Natural killer cell (primary cell): ENCODE measurements around the gene OR51T1. TPM values are rescaled to one million over a fixed set of nuclear protein-coding genes. Genes with fewer than 3 reads are reported as not detected.

ENCODE experiments used
- ATAC-seq, 3 donors: fragments of 150-1000 bp in 2 of 3; fragments of 200-7000 bp in 1 of 3; cut with Tn5 transposase; 1 replicate in 1 of 3; 2 replicates in 2 of 3; pipeline ENCODE4 v1.10.0; 2021; ENCODE audit warnings: mild to moderate bottlenecking in 2 of 3, moderate library complexity in 2 of 3
- DNase-seq, 2 donors: peaks; one replicate each; pipeline versions ENCODE4 v3.0.0 to v3.0.0-alpha.2; 2013 to 2021; ENCODE audit warnings: mixed read lengths in 1 of 2
- H3K27ac ChIP-seq: one replicate; pipeline ENCODE4 v1.5.1; 2013; ENCODE audit warnings: mild to moderate bottlenecking, low read length
- H3K27me3 ChIP-seq: one replicate; pipeline ENCODE4 v1.6.1; 2013; ENCODE audit warnings: low read length; ENCODE audit not compliant: control insufficient read depth, insufficient read depth
- H3K36me3 ChIP-seq: one replicate; pipeline ENCODE4 v1.6.1; 2013; ENCODE audit warnings: low read length; ENCODE audit not compliant: control insufficient read depth, insufficient read depth
- H3K4me1 ChIP-seq: one replicate; pipeline ENCODE4 v1.6.1; 2013; ENCODE audit warnings: low read length; ENCODE audit not compliant: control insufficient read depth, insufficient read depth
- H3K4me3 ChIP-seq: one replicate; pipeline ENCODE4 v1.5.1; 2013; ENCODE audit warnings: low read length
- H3K9me3 ChIP-seq: one replicate; pipeline ENCODE4 v1.6.1; 2013; ENCODE audit warnings: low read length; ENCODE audit not compliant: control insufficient read depth, insufficient read depth
- H3K27ac Mint-ChIP-seq, 2 donors: one replicate each; pipeline ENCODE4 v1.8.0; 2022; ENCODE audit warnings: mild to moderate bottlenecking in 2 of 2, mixed read lengths in 2 of 2, moderate library complexity in 1 of 2
- H3K27me3 Mint-ChIP-seq, 2 donors: one replicate each; pipeline ENCODE4 v1.8.0; 2022; ENCODE audit warnings: low read depth in 2 of 2, mixed read lengths in 2 of 2
- H3K36me3 Mint-ChIP-seq: one replicate; pipeline ENCODE4 v1.8.0; 2022; ENCODE audit warnings: mixed read lengths
- H3K4me1 Mint-ChIP-seq, 2 donors: one replicate each; pipeline ENCODE4 v1.8.0; 2022; ENCODE audit warnings: mixed read lengths in 2 of 2
- H3K4me3 Mint-ChIP-seq: one replicate; pipeline ENCODE4 v1.8.0; 2022; ENCODE audit warnings: mild to moderate bottlenecking, moderate library complexity, mixed read lengths
- H3K9me3 Mint-ChIP-seq, 2 donors: one replicate each; pipeline ENCODE4 v1.8.0; 2022; ENCODE audit warnings: mixed read lengths in 2 of 2
- CTCF ChIP-seq: fragments of 200-600 bp; IDR thresholded peaks from one replicate; pipeline ENCODE4 v1.8.0; 2022; ENCODE audit warnings: antibody characterized with exemption
- WGBS: methylation state at CpG from one replicate; pipeline ENCODE4 v1.1.7; 2013; ENCODE audit warnings: missing lambda C conversion rate; ENCODE audit not compliant: insufficient coverage; 5-methylcytosine and 5-hydroxymethylcytosine counted together
- intact Hi-C: fragments of 100-400 bp; cut with micrococcal nuclease; formaldehyde crosslinking; loops from one replicate; pipeline ENCODE4 v1.14.2; 2022
- total RNA-seq, 4 donors: library from RNA; stranded (reverse); fragments of 120-200 nt in 1 of 4; gene quantifications; one replicate each; pipeline versions ENCODE4 v1.2.3 to v1.2.4, GENCODE V29; 2013 to 2022

Gene OR51T1
- total RNA-seq, 3 donors from 2014 or later (not counting 1 experiment from before 2014, with no cell fraction given), result not detected

- H3K9me3 Mint-ChIP-seq, result no peaks in the 10 kb centered on the region
- intact Hi-C loops, result no loop called here
- no peaks in the 10 kb centered on the region for H3K36me3 Mint-ChIP-seq
- H3K4me3 Mint-ChIP-seq, result no peak within 1 kb of the TSS
- H3K4me1 Mint-ChIP-seq, result no peaks in the 10 kb centered on the region
- H3K27ac Mint-ChIP-seq, result no peak within 1 kb of the TSS
- no peak within 1 kb of the TSS for H3K4me3 ChIP-seq
- no peaks in the 10 kb centered on the region for H3K27me3 Mint-ChIP-seq
- DNase-seq (no peak), ATAC-seq (no peak)
- no peaks in the 10 kb centered on the region for H3K36me3 ChIP-seq
- TF ChIP-seq CTCF, result no peak
- H3K27ac ChIP-seq, result no peak within 1 kb of the TSS
- no peaks in the 10 kb centered on the region for H3K27me3 ChIP-seq
- H3K9me3 ChIP-seq, result no peaks in the 10 kb centered on the region
- no peaks in the 10 kb centered on the region for H3K4me1 ChIP-seq
Measured at GRCh38 chr11:4903484-4903883, 21.8 kb downstream of the OR51T1 start, which contains the start of gene OR51A7. TSS of gene OR51A7 (plus strand) at chr11:4903783. CDS start at chr11:4907370, 3,587 bp downstream.

- Mint-ChIP-seq H3K36me3 (no peaks in the 10 kb centered on the region), H3K27me3 (no peaks in the 10 kb centered on the region), H3K4me3 (no peak overlapping the region), H3K27ac (no peak overlapping the region), H3K4me1 (no peaks in the 10 kb centered on the region), H3K9me3 (peaks cover 0 to 1% of the 10 kb centered on the region in 2 donors)
- TF ChIP-seq CTCF, result no peak
- Histone ChIP-seq H3K4me3 (no peak overlapping the region), H3K9me3 (peaks cover 2% of the 10 kb centered on the region), H3K36me3 (no peaks in the 10 kb centered on the region), H3K27me3 (no peaks in the 10 kb centered on the region), H3K4me1 (no peaks in the 10 kb centered on the region), H3K27ac (no peak overlapping the region)
- DNase-seq, result no peak
- intact Hi-C loops, result no loop called here
- ATAC-seq, result no peak
Measured at GRCh38 chr11:4916581-4916980, 34.9 kb downstream of the OR51T1 start.

- Mint-ChIP-seq H3K4me1 (no peaks in the 10 kb centered on the region), H3K4me3 (no peak within 1 kb of the TSS)
- 91% methylated on average over 4 of the region's 4 CpGs for WGBS
Measured at GRCh38 chr11:4919250-4919649, 37.5 kb downstream of the OR51T1 start, which contains the start of gene OR51G2. TSS of gene OR51G2 (minus strand) at chr11:4919350. CDS start at chr11:4915663, 3,687 bp downstream.

More at GRCh38 chr11:4919250-4919649, 37.5 kb downstream of the OR51T1 start, which contains the start of gene OR51G2:
- no peaks in the 10 kb centered on the region for H3K9me3 ChIP-seq
- H3K27me3 ChIP-seq, result no peaks in the 10 kb centered on the region
- H3K27ac ChIP-seq, result no peak within 1 kb of the TSS
- intact Hi-C loops, result no loop called here
- Mint-ChIP-seq H3K36me3 (no peaks in the 10 kb centered on the region), H3K27me3 (peaks cover 0 to 6% of the 10 kb centered on the region in 2 donors), H3K27ac (no peak within 1 kb of the TSS), H3K9me3 (peaks cover 5 to 6% of the 10 kb centered on the region in 2 donors)
- H3K4me1 ChIP-seq, result no peaks in the 10 kb centered on the region
- ATAC-seq, result no peak
- H3K4me3 ChIP-seq, result no peak within 1 kb of the TSS
- no peak for TF ChIP-seq CTCF
- no peak for DNase-seq
- H3K36me3 ChIP-seq, result no peaks in the 10 kb centered on the region
